Tibial nerve (tissue), 3 donors: ENCODE measurements around the gene KCNK3.

Experiments
- CTCF ChIP-seq, 5 experiments: fragments of 200-600 bp in 3 of 5; fragments of 450-650 bp in 2 of 5; sonication (generic) in 3 of 5; IDR thresholded peaks; one replicate each; pipeline ENCODE4 v1.5.1; 2016 to 2019; ENCODE audit warnings: antibody characterized with exemption in 5 of 5, mild to moderate bottlenecking in 3 of 5, moderate library complexity in 2 of 5
- POLR2A ChIP-seq, 2 donors: fragments of 450-650 bp; IDR thresholded peaks; one replicate each; pipeline ENCODE4 v1.6.1; 2017; ENCODE audit warnings: antibody characterized with exemption in 2 of 2, mild to moderate bottlenecking in 2 of 2, moderate library complexity in 2 of 2

- no peak for TF ChIP-seq CTCF (IDR thresholded peaks at IDR 0.05)
- no peak for TF ChIP-seq POLR2A (IDR thresholded peaks at IDR 0.05)
These were observed 651 bp downstream of the KCNK3 start for GRCh38 chr2:26692897-26693849.
